H1 (cell line): Measurements from ENCODE around the gene PRSS12. TPM values are rescaled to one million over a fixed set of nuclear protein-coding genes. Genes with fewer than 3 reads are reported as not detected.

ENCODE experiments used
- ASH2L ChIP-seq: fragments of 200-600, 300-600 bp; sonication (generic); IDR thresholded peaks from one replicate; pipeline ENCODE4 v1.7.1; 2017; ENCODE audit warnings: low read length
- HDAC6 ChIP-seq: IDR thresholded peaks from one replicate; pipeline ENCODE4 v1.7.1; 2012; ENCODE audit warnings: low read depth, mild to moderate bottlenecking, inconsistent platforms, low read length, moderate library complexity
- KDM1A ChIP-seq: fragments of 200-600, 300-600 bp; sonication (generic); IDR thresholded peaks from 2 replicates; pipeline ENCODE4 v1.7.1; 2016; ENCODE audit warnings: mild to moderate bottlenecking, low read length, borderline replicate concordance
- SIN3A ChIP-seq, 2 experiments: IDR thresholded peaks in 1 of 2; conservative IDR thresholded peaks in 1 of 2; 2 replicates each; pipeline ENCODE4 v1.6.1; 2011 to 2012; ENCODE audit warnings: low read length in 2 of 2, improper control_type of control experiment in 1 of 2, low read depth in 1 of 2, mild to moderate bottlenecking in 1 of 2
- SRF ChIP-seq: IDR thresholded peaks from 2 replicates; pipeline ENCODE4 v1.6.1; 2011; ENCODE audit warnings: mild to moderate bottlenecking, low read depth, low read length, moderate library complexity
- TBP ChIP-seq: IDR thresholded peaks from 2 replicates; pipeline ENCODE4 v1.6.1; 2011; ENCODE audit warnings: low read depth, low read length, improper control_type of control experiment
- polyA plus RNA-seq, 7 experiments: library from polyadenylated mRNA; depleted of rRNA in 3 of 7; stranded (reverse) in 5 of 7; unstranded in 2 of 7; fragments of >200 nt in 5 of 7; fragments of 200-250 nt in 2 of 7; gene quantifications; 1 replicate in 5 of 7; 2 replicates in 1 of 7; 4 replicates in 1 of 7; pipeline versions ENCODE4 v1.2.1 to v1.2.3, GENCODE V29; 2011 to 2013; ENCODE audit warnings: missing spikeins in 2 of 7, mixed read lengths in 2 of 7
- total RNA-seq: library from RNA; stranded (reverse); fragmentation: NEBNext Ultra II Directional; extraction: Animal tissue kit (Norgen Biotek cat#: 25700); gene quantifications from 2 replicates; pipeline ENCODE4 v1.2.1, GENCODE V29; 2021

The PRSS12 gene
- total and polyA plus RNA-seq, 2 of the 8 experiments (the other 6 are each of a cell fraction or from before 2014, with no cell fraction given) = 2.6 to 9.3 TPM

DNA sequence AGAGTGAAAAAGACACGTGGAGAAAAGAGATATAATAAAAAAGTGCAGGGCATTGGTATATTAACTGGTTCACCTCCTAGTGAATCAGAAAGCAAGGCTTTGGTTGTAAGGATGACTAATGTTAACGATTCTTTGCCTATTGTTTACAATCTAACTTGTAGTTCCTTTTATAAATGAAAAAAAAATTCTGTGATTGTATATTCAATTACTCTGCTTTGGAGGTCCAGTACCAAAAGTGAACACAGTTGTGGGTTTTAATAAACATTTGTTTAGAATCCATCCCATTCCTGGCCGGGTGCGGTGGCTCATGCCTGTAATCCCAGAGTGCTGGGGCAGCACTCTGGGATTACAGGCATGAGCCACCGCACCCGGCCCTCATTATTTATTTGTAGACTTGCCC lies 36.9 kb upstream of the PRSS12 start (continued):
- no peak for TF ChIP-seq KDM1A
- TF ChIP-seq SIN3A (conservative IDR thresholded peaks at IDR 0.05 in 1 of 2, IDR thresholded peaks at IDR 0.05 in 1 of 2; ENCODE audit: low read depth in 1 of 2, low read length in 2 of 2) = no peak
- TF ChIP-seq ASH2L = no peak
- TF ChIP-seq TBP = no peak
- no peak for TF ChIP-seq HDAC6
- TF ChIP-seq SRF = no peak
